A549 (cell line): ENCODE measurements around the gene TOGARAM2.

Source experiments
- BCL3 ChIP-seq: fragments of >200 bp; sonication (Bioruptor Twin); formaldehyde crosslinking; IDR thresholded peaks from 3 replicates; pipeline ENCODE4 v1.6.1; 2016
- CTCF ChIP-seq: fragments of >200 bp; sonication (Bioruptor Twin); formaldehyde crosslinking; IDR thresholded peaks from 3 replicates; pipeline ENCODE4 v1.5.1; 2016
- EP300 ChIP-seq, 2 experiments: fragments of >200 bp; sonication (Bioruptor Twin); formaldehyde crosslinking; IDR thresholded peaks; 2 replicates in 1 of 2; 3 replicates in 1 of 2; pipeline ENCODE4 v1.6.1; 2016 to 2017
- MAX ChIP-seq: IDR thresholded peaks from 2 replicates; pipeline ENCODE4 v1.6.1; 2012
- NPAS2 ChIP-seq: fragments of 250-450 bp; sonication (Bioruptor Pico); IDR thresholded peaks from 2 replicates; pipeline ENCODE4 v1.8.0; 2022; ENCODE audit warnings: mild to moderate bottlenecking, moderate library complexity, borderline replicate concordance
- PHF8 ChIP-seq: fragments of 200-600 bp; sonication (generic); IDR thresholded peaks from 2 replicates; pipeline ENCODE4 v1.6.1; 2016; ENCODE audit warnings: low read depth, mild to moderate bottlenecking, antibody characterized with exemption, moderate library complexity, borderline replicate concordance
- POLR2A ChIP-seq: IDR thresholded peaks from 2 replicates; pipeline ENCODE4 v1.6.1; 2012; ENCODE audit warnings: mild to moderate bottlenecking, low read length
- REST ChIP-seq: fragments of 200-600 bp; sonication (generic); IDR thresholded peaks from 2 replicates; pipeline ENCODE4 v1.6.1; 2016; ENCODE audit warnings: antibody characterized with exemption, mild to moderate bottlenecking, moderate library complexity
- RFX5 ChIP-seq: fragments of 450-650 bp; IDR thresholded peaks from 2 replicates; pipeline ENCODE4 v1.7.1; 2014; ENCODE audit warnings: antibody characterized with exemption, mild to moderate bottlenecking, moderate library complexity

- TF ChIP-seq MAX: no peak
- TF ChIP-seq CTCF: no peak
- no peak for TF ChIP-seq RFX5
- no peak for TF ChIP-seq POLR2A
- TF ChIP-seq REST: no peak
- TF ChIP-seq PHF8: no peak
- no peak for TF ChIP-seq NPAS2 (CRISPR knock-in tag)
- no peak for TF ChIP-seq BCL3
- no peak for TF ChIP-seq EP300 (IDR thresholded peaks at IDR 0.05)
Observed at GRCh38 chr2:29080886-29081743, 100.0 kb downstream of the TOGARAM2 start.
